BE2C (cell line): ENCODE data around the gene PRDM12.

Experiments
- DNase-seq: peaks from one replicate; pipeline ENCODE4 v3.0.0-alpha.2; 2020
- H3K27me3 ChIP-seq: fragments of 250-450 bp; sonication (Bioruptor Pico); 2 replicates; pipeline ENCODE4 v1.5.1; 2020; ENCODE audit warnings: mild to moderate bottlenecking
- H3K36me3 ChIP-seq: fragments of 250-450 bp; sonication (Bioruptor Pico); 2 replicates; pipeline ENCODE4 v1.5.1; 2020; ENCODE audit warnings: mild to moderate bottlenecking
- H3K4me1 ChIP-seq: fragments of 250-450 bp; sonication (Bioruptor Pico); 2 replicates; pipeline ENCODE4 v1.5.1; 2020
- H3K4me3 ChIP-seq: 2 replicates; pipeline ENCODE4 v1.5.1; 2011; ENCODE audit warnings: low read depth, low read length
- H3K9me3 ChIP-seq: fragments of 250-450 bp; sonication (Bioruptor Pico); 2 replicates; pipeline ENCODE4 v1.5.1; 2020
- CTCF ChIP-seq: IDR thresholded peaks from 2 replicates; pipeline ENCODE4 v1.5.1; 2012; ENCODE audit warnings: mild to moderate bottlenecking, low read depth, low read length

Gene PRDM12

DNA sequence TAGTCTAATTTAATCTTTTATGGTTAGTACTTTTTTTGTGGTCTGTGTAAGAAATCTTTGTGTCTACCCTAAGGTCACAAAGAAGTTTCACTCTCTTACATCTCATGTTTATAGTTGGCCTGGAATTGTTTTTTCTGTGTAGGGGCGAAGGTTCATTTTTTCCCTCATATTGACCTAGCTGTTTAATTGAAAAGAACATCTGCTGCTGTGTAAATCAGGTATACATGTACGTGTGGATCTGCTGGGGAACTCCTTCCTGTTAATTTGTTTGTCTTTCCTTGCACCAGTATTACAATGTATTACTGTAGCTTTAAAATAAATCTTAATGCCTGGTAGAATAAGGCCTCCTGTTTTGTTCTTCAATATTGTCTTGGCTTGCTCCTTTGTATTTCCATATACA lies 67.0 kb downstream of the PRDM12 start:
- Histone ChIP-seq H3K36me3 (no peaks in the 10 kb centered on the region), H3K4me3 (no peak overlapping the region), H3K27me3 (no peaks in the 10 kb centered on the region), H3K4me1 (no peaks in the 10 kb centered on the region), H3K9me3 (no peaks in the 10 kb centered on the region)
- no peak for TF ChIP-seq CTCF
- DNase-seq: no peak

DNA sequence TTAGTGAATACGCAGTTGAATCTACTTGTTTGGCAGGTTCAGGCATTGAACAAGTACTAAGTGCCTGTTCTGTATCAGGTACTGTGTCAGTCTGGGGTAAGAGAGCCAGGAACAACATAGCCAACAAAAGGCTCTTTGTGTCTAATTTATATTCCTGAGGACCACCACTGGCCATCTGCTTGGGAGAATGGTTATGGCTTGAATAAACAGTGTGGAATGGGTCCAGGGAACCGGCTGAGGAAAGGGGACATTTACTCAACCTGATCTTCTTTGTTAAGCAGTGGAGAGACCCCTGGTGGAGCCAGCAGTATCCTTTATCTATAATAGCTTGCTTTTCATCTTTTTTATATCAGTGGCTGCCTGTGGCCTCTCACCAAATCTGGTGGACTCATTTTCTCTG lies 67.7 kb downstream of the PRDM12 start:
- peak; percentile 32; the same call in 1 of the 2 replicates for TF ChIP-seq CTCF
- Histone ChIP-seq H3K4me1 (no peaks in the 10 kb centered on the region), H3K36me3 (no peaks in the 10 kb centered on the region), H3K27me3 (no peaks in the 10 kb centered on the region), H3K9me3 (no peaks in the 10 kb centered on the region), H3K4me3 (no peak overlapping the region)
- no peak for DNase-seq
